Jurkat, Clone E6-1 (cell line): ENCODE data around the gene MVP. TPM values are rescaled to one million over a fixed set of nuclear protein-coding genes. Genes with fewer than 3 reads are reported as not detected.
"Not testable (repeated sequence)": the region's sequence is repeated elsewhere in the genome, so short reads cannot be mapped to it uniquely, and the experiment has no call there.

ENCODE experiments used
- DNase-seq: peaks from one replicate; pipeline ENCODE4 v3.0.0-alpha.2; 2011; ENCODE audit warnings: low read depth, low spot score
- H3K4me3 ChIP-seq: 2 replicates; pipeline ENCODE4 v1.5.1; 2011; ENCODE audit warnings: mild to moderate bottlenecking, low read length, control low read depth, moderate library complexity
- polyA plus RNA-seq: library from polyadenylated mRNA; unstranded; fragments of >200 nt; gene quantifications from one replicate; pipeline ENCODE4 v1.2.1, GENCODE V29; 2012; ENCODE audit warnings: missing spikeins; ENCODE audit not compliant: insufficient read length, insufficient read depth

MVP gene
- 3.6 TPM for polyA plus RNA-seq

GRCh38 chr16:29820271-29820701, at the start of gene MVP:
MVP (plus strand) TSS chr16:29820462; CDS start chr16:29830550, 10,088 bp downstream.
- H3K4me3 ChIP-seq, result peak within 1 kb of the TSS; percentile 53
- DNase-seq, result peak; percentile 45

DNA sequence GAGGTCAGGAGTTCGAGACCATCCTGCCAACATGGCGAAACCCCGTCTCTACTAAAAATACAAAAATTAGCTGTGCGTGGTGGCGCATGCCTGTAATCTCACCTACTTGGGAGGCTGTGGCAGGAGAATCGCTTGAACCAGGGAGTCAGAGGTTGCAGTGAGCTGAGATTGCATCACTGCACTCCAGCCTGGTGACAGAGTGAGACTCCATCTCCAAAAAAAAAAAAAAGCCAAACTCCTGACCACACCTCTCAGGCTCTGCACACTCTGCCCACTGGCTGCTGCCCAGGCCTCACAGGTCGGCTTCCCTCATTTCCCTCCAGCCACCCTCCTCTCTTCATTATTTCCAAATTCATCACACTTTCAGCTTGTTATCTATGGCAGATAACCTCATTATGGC, 47.9 kb upstream of the MVP start:
- DNase-seq, H3K4me3 ChIP-seq: not testable (repeated sequence)

DNA sequence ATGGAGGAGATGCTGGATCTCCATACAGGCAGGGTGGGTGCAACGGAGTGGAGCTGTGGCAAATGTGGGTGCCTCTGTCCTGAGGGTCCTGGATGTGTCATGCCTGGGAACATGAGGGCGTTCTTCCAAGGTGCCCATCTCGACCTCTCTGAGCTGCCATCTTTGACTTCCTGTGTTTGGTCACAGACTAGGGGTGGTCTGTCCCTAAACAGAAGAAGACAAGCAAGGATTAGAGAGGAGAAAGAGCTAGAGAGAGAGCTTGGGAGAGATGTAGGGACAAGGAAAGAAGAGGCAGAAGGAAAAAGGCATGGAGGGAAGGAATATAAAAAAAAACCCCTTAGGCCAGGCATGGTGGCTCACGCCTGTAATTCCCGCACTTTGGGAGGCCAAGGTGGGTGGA, 45.5 kb upstream of the MVP start:
- no peak overlapping the region for H3K4me3 ChIP-seq
- no peak for DNase-seq

- no peak overlapping the region for H3K4me3 ChIP-seq
- no peak for DNase-seq
Observed at GRCh38 chr16:29775742-29776408, 44.4 kb upstream of the MVP start.

DNA sequence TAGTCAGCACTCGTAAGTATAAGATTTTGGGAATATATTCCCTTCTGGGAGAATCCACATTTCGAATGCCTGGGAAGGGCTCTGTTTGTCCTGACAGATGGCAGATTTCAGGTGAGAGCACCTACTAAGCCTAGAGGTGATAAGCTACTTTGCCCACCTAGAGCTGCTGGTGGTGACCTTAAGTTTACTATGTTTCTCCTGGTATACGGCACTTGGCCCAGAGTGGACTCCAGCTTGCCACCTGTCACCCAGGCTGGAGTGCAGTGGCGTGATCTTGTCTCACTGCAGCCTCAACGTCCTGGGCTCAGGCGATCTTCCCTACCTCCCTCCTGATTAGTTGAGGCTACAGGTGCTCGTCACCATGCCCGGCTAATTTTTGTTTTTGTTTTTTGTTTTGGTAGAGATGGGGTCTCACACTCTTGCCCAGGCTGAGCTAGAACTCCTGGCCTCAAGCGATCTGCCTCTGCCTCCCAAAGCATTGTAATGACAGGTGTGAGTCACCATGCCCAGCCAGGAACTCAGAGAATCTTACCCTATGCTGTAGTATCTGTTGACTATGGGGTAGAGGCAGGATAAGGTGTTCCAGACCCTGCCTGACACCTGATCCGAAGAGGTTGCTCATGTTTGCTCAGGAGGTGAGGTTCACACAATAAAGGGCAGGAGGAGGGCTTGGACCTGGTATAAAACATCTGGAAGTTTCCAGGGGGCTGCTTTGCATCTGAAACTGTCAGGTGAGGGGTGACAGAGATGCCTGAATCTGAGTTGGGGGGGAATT, 42.5 kb upstream of the MVP start, which contains the start of gene ZG16:
TSS of gene ZG16 (plus strand) at position 681 of the 775 bp plus-strand sequence. CDS start 1,011 bp downstream, outside the sequence.
- DNase-seq, result no peak
- no peak within 1 kb of the TSS for H3K4me3 ChIP-seq

- no peak for DNase-seq
- no peak overlapping the region for H3K4me3 ChIP-seq
Observed at GRCh38 chr16:29779474-29779873, 40.8 kb upstream of the MVP start.

DNA sequence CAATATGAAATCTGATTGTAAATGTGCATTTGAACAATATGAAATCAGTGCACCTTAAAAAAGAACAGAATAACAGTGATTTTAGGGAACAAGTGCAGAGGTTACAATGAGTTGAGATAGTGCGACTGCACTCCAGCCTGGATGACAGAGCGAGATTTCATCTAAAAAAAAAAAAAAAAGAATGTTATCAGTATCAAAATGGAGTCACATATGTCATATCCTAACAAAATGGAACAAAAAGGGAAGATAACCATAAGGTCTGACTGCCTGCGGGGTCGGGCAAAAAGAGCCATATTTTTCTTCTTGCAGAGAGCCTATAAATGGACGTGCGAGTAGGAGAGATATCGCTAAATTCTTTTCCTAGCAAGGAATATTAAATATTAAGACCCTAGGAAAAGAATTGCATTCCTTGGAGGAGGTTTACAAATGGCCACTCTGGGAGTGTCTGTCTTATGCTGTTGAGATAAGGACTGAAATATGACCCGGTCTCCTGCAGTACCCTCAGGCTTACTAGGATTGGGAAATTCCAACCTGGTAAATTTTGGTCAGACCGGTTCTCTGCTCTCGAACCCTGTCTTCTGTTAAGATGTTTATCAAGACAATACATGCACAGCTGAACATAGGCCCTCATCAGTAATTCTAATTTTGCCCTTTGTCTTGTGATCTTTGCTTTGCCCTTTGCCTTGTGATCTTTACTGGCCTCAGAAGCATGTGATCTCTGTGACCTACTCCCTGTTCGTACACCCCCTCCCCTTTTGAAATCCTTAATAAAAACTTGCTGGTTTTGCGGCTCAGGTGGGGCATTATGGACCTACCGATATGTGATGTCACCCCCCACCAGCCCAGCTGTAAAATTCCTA, 36.9 kb upstream of the MVP start:
- DNase-seq, H3K4me3 ChIP-seq: not testable (repeated sequence)

- DNase-seq, result no peak
- H3K4me3 ChIP-seq, result no peak overlapping the region
Observed at GRCh38 chr16:29784157-29784556, 36.1 kb upstream of the MVP start.

DNA sequence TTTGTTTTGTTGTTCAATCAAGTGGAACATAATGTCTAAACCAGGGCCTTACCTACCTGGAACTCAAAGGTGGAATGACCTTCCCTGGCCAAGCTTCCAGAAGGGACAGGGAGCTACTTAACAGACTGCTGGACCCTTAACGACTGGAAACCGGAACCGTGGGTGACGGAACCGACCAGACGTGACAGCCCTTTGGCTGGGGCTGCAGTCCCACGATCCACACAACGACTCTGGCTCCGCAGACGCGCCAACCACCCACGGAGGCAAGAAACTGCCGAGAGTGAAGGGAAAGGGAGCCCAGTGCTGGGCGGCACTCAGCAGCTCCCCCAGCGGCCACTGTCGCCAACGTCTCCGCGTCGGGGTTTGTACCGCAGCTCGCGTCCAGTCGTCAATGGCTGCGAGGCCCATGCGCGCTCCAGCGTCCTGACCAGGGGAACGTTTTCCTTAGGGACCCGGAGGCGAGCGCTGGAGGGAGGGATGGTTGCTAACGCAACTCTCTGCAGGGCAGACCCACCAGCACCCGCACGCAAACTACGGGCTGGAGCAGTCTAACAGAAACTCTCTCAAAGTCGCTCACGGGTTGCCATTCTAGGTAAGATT, 35.3 kb upstream of the MVP start:
- DNase-seq, result no peak
- no peak overlapping the region for H3K4me3 ChIP-seq

GRCh38 chr16:29787155-29787554, 33.1 kb upstream of the MVP start:
- H3K4me3 ChIP-seq, DNase-seq: not testable (repeated sequence)

GRCh38 chr16:29789775-29790182, 30.5 kb upstream of the MVP start:
- peak overlapping the region; percentile 93 for H3K4me3 ChIP-seq
- no peak for DNase-seq

- peak within 1 kb of the TSS; percentile 93 for H3K4me3 ChIP-seq
- peak; percentile 98 for DNase-seq
Observed at GRCh38 chr16:29790183-29790948, 29.9 kb upstream of the MVP start, which contains the start of gene KIF22. KIF22 (plus strand) TSS chr16:29790751; CDS start chr16:29790760, 9 bp downstream.

DNA sequence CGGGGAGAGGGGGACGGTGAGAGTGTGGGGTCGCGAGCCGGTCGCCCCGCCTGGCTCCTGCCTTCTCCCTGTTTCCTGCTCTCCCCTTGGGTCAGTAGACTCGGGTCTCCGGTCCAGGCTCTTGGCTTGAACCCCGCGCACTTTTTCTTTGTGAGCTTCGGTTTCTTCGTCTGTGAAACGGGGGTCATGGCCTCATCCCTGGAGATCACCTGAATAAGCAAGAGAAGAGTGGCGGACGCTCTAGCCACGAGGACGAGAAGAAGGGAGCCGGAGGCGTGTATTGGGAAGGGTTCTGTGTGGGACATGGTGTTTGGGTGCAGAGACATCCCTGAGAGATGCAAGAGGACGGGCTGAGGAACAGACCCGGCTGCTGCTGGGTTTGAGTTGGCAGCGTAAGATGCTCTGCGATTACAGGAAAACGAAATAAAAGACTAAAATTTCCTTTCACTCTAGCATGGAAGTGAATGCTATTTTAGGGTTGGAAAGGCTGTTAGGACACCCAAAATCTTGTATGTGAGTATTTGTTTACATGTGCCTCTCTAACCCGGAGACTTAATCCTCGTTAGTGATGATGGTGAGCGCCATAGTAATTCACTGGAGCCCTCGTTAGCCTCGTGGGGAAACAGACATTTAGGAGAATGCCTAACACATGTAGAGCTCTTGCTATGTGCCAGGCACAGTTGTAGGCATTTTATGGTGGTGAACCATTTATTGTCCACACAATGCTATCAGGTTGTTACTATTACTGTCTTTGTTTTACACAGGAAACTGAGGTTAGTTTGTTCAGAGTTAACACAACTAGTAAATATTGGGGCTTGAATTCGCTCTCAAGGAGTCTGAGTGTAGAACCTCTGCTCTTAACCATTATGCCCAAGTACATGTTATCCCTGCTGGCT, 29.1 kb upstream of the MVP start:
- H3K4me3 ChIP-seq, result peak overlapping the region; percentile 93
- no peak for DNase-seq

DNA sequence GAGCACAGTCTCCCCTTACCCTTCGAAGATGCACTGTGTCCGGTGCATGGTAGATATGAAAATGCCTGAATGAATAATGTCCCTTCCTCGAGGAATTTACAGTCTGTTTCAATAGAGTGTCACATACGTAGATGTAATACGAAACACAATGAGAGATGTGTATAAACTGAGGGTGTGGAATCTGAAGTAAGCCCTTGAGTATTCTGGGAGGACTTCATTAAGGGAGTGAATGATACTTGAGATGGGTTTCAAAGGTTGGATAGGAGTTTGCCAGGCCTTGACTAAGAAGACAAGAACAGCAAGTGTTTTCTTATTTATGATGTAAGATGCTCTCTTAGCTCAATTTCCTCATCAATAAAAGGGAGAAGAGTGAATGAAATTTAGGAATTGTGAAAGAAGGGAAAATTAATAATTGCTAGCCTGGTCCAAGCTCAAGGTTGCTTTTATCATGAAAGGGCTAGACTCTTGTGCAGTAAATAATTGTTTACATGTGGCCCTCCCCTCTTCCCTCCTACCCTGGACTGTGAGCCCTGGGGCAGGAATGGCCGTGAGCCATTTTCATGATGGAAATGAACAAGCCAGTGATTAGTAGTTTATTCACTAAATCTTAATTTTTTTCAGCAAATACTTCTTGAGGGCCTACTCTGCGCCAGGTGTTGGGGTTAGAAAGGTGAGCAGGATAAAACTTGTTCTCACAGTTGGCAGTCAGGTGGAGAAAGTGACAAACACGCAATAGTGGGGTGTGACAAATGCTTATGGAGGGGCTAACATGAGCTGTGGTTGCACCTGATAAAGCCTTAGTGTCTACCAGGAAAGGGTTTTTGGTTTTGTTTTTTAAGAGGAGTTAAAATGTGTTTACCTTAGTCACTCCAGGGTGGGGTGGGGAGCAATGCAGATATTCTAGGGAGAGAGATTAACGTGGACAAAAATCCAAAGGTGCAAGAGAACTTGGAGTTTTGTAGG, 28.1 kb upstream of the MVP start:
- peak overlapping the region; percentile 93 for H3K4me3 ChIP-seq

DNA sequence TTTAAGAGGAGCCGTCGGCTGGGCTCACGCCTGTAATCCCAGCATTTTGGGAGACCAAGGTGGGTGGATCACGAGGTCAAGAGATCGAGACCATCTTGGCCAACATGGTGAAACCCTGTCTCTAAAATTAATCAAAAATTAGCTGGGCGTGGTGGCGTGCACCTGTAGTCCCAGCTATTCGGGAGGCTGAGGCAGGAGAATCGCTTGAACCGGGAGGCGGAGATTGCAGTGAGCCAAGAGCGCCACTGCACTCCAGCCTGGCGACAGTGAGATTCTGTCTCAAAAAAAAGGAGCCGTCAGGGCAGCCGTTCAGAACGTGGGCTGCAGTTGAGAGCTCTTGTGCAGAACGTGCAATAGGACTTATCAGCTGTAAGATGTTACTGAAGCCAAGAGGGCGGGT, 27.1 kb upstream of the MVP start:
- H3K4me3 ChIP-seq, DNase-seq: not testable (repeated sequence)

More for the DNA sequence above, 28.1 kb upstream of the MVP start:
- DNase-seq, result no peak

- DNase-seq, result no peak
- no peak overlapping the region for H3K4me3 ChIP-seq
Observed at GRCh38 chr16:29794231-29794710, 26.0 kb upstream of the MVP start.
